ENCODE results near the gene PLSCR4. TPM values are rescaled to one million over a fixed set of nuclear protein-coding genes. Genes with fewer than 3 reads are reported as not detected.

The PLSCR4 gene
- total RNA-seq, 1 experiment from 2014 or later, result 4.4 TPM

DNA sequence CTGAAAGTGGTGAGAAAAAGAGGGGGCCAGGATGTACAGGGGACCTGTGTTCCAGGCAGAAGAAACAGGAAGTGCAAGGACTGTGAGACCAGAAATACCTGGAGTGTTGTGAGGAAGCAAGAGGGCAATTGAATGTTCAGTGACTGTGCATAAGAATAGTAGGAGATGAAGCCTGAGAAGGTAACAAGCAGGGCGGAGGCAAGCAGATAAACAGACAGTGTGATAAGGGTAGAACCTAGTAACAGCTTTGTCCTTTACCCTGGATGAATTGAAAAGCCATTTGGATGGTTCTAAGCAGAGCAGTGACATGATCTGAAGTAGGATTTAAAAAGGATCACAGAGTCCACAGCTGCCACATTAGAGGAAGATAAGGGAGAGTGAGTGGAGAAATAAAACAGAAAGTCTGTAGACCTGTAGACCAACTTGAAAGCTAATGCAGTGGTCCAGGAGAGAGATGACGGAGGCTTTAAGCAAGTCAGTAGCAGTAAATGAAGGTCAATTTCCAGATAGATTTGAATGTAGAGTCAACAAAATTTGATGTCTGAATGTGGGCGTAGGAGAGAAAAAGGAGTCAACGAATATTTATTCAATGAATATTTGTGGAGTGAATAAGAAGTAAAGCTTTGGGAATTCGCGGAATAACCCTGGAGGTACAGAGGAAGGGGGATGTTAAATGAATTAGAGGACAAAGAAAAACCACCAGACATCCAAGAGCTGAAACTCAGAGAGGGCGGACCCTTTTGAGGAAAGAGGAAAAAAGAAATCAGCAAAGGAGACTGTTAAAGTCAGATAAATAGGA lies 85.7 kb downstream of the PLSCR4 start:
- no TSS peak for BruUV-seq (replicated peaks)
- DNase-seq (ENCODE audit: unreplicated experiment), result peak; percentile 56
- intact Hi-C loops (cut with micrococcal nuclease), result loop anchor here (5.0 kb wide), 1 partner anchor 38 kb away; no protein-coding TSS in a partner anchor
- Mint-ChIP-seq H3K9me3 (ENCODE audit: unreplicated experiment) (peaks cover 6% of the 10 kb centered on the region), H3K27ac (ENCODE audit: low read depth, unreplicated experiment) (peak overlapping the region; percentile 57), H3K4me3 (ENCODE audit: unreplicated experiment) (peak overlapping the region; percentile 55), H3K36me3 (ENCODE audit: insufficient read depth, unreplicated experiment) (no peaks in the 10 kb centered on the region), H3K4me1 (ENCODE audit: insufficient read depth, unreplicated experiment) (peaks cover 46% of the 10 kb centered on the region), H3K27me3 (ENCODE audit: insufficient read depth, unreplicated experiment) (no peaks in the 10 kb centered on the region)
- ChIA-PET CTCF (interaction anchor here (0.5 to 2.8 kb wide), 7 partner anchors 9 to 101 kb away, joined by 3 to 12 read pairs (median 4); no protein-coding TSS in a partner anchor), POLR2A (interaction anchor here (0.7 to 4.2 kb wide), 11 partner anchors 8 to 417 kb away, joined by 3 to 54 read pairs (median 6); no protein-coding TSS in a partner anchor)
- TF ChIP-seq, protein P1, sequence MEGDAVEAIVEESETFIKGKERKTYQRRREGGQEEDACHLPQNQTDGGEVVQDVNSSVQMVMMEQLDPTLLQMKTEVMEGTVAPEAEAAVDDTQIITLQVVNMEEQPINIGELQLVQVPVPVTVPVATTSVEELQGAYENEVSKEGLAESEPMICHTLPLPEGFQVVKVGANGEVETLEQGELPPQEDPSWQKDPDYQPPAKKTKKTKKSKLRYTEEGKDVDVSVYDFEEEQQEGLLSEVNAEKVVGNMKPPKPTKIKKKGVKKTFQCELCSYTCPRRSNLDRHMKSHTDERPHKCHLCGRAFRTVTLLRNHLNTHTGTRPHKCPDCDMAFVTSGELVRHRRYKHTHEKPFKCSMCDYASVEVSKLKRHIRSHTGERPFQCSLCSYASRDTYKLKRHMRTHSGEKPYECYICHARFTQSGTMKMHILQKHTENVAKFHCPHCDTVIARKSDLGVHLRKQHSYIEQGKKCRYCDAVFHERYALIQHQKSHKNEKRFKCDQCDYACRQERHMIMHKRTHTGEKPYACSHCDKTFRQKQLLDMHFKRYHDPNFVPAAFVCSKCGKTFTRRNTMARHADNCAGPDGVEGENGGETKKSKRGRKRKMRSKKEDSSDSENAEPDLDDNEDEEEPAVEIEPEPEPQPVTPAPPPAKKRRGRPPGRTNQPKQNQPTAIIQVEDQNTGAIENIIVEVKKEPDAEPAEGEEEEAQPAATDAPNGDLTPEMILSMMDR (IDR thresholded peaks at IDR 0.05; ENCODE audit: unreplicated experiment), result no peak

GRCh38 chr3:146164506-146164905 lies 86.4 kb downstream of the PLSCR4 start:
- Mint-ChIP-seq H3K27me3 (ENCODE audit: insufficient read depth, unreplicated experiment) (no peaks in the 10 kb centered on the region), H3K27ac (ENCODE audit: low read depth, unreplicated experiment) (peak overlapping the region; percentile 57), H3K9me3 (ENCODE audit: unreplicated experiment) (no peaks in the 10 kb centered on the region), H3K4me1 (ENCODE audit: insufficient read depth, unreplicated experiment) (peaks cover 46% of the 10 kb centered on the region), H3K36me3 (ENCODE audit: insufficient read depth, unreplicated experiment) (no peaks in the 10 kb centered on the region), H3K4me3 (ENCODE audit: unreplicated experiment) (peak overlapping the region; percentile 55)
- CTCF ChIA-PET, result interaction anchor here (0.6 to 1.6 kb wide), 7 partner anchors 17 to 352 kb away, joined by 3 to 6 read pairs (median 4); no protein-coding TSS in a partner anchor
- DNase-seq (ENCODE audit: unreplicated experiment), result no peak
- intact Hi-C loops (cut with micrococcal nuclease), result loop anchor here (5.0 kb wide), 1 partner anchor 37 kb away; no protein-coding TSS in a partner anchor
- TF ChIP-seq, protein P1 (IDR thresholded peaks at IDR 0.05; ENCODE audit: unreplicated experiment), result no peak
- POLR2A ChIA-PET, result interaction anchor here (0.6 to 1.3 kb wide), 5 partner anchors 14 to 379 kb away, joined by 3 to 4 read pairs (median 3); no protein-coding TSS in a partner anchor
- BruUV-seq (replicated peaks), result no TSS peak

DNA sequence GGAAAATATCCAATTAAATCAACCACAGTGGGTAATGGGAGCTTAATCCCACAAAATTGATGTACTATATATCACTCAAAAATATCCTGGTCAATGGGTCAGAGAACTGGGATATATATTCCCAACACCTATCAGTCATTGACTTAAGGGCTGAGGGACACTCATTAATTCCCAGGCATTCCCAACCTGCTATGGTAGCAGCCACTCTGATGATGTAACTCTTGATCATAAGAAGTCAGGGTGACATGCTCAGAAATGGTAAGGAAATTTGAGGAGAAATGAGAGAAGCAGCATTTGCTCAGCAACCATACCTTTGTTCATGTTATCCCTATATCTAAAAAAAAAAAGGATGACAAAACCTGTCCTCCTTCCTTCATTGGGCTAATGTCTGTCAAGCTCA lies 86.8 kb downstream of the PLSCR4 start:
- Mint-ChIP-seq H3K4me3 (ENCODE audit: unreplicated experiment) (peak overlapping the region; percentile 72), H3K27me3 (ENCODE audit: insufficient read depth, unreplicated experiment) (no peaks in the 10 kb centered on the region), H3K27ac (ENCODE audit: low read depth, unreplicated experiment) (peak overlapping the region; percentile 86), H3K9me3 (ENCODE audit: unreplicated experiment) (no peaks in the 10 kb centered on the region), H3K36me3 (ENCODE audit: insufficient read depth, unreplicated experiment) (no peaks in the 10 kb centered on the region), H3K4me1 (ENCODE audit: insufficient read depth, unreplicated experiment) (peaks cover 46% of the 10 kb centered on the region)
- intact Hi-C loops (cut with micrococcal nuclease), result loop anchor here (5.0 kb wide), 1 partner anchor 37 kb away; no protein-coding TSS in a partner anchor
- peak; percentile 27 for DNase-seq (ENCODE audit: unreplicated experiment)
- CTCF ChIA-PET, result interaction anchor here (0.6 to 1.6 kb wide), 6 partner anchors 22 to 352 kb away, joined by 3 to 6 read pairs (median 4); no protein-coding TSS in a partner anchor
- no TSS peak for BruUV-seq (replicated peaks)
- TF ChIP-seq, protein P1 (IDR thresholded peaks at IDR 0.05; ENCODE audit: unreplicated experiment), result no peak
- POLR2A ChIA-PET, result interaction anchor here (0.6 to 1.0 kb wide), 5 partner anchors 13 to 380 kb away, joined by 3 to 4 read pairs (median 3); no protein-coding TSS in a partner anchor

DNA sequence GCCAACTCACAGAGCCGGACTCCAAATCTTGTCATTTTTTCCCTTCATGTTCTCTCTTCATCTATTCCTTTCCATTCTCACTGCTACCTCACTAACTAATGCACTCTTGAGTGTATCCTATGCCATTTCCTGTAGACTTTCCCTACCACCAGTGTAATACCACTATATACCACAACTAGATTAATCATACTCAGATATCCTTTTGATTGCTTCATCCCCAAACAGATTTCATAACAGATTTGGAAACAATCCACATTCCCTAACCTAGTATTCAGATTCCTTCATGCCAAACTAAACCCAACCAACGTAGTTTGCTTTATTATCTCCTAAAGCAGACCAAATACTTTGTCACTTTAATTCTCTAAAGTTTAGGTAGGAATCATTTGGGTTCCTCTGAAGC lies 87.3 kb downstream of the PLSCR4 start:
- Mint-ChIP-seq H3K9me3 (ENCODE audit: unreplicated experiment) (no peaks in the 10 kb centered on the region), H3K4me3 (ENCODE audit: unreplicated experiment) (peak overlapping the region; percentile 72), H3K36me3 (ENCODE audit: insufficient read depth, unreplicated experiment) (no peaks in the 10 kb centered on the region), H3K27me3 (ENCODE audit: insufficient read depth, unreplicated experiment) (no peaks in the 10 kb centered on the region), H3K27ac (ENCODE audit: low read depth, unreplicated experiment) (peak overlapping the region; percentile 86), H3K4me1 (ENCODE audit: insufficient read depth, unreplicated experiment) (peaks cover 46% of the 10 kb centered on the region)
- intact Hi-C loops (cut with micrococcal nuclease), result loop anchor here (5.0 kb wide), 1 partner anchor 36 kb away; no protein-coding TSS in a partner anchor
- BruUV-seq (replicated peaks), result no TSS peak
- DNase-seq (ENCODE audit: unreplicated experiment), result peak; percentile 95
- POLR2A ChIA-PET, result interaction anchor here (0.6 to 1.0 kb wide), 4 partner anchors 13 to 380 kb away, joined by 3 to 4 read pairs (median 3); no protein-coding TSS in a partner anchor
- CTCF ChIA-PET, result interaction anchor here (0.6 to 1.6 kb wide), 4 partner anchors 22 to 415 kb away, joined by 3 to 6 read pairs (median 4); no protein-coding TSS in a partner anchor
- TF ChIP-seq, protein P1 (IDR thresholded peaks at IDR 0.05; ENCODE audit: unreplicated experiment), result no peak

Measured in MCF 10A (cell line).